CD4-positive, alpha-beta T cell (primary cell): ENCODE results near the gene PPIL3. TPM values are rescaled to one million over a fixed set of nuclear protein-coding genes. Genes with fewer than 3 reads are reported as not detected.

Experiments
- ATAC-seq: fragments of 200-7000 bp; cut with Tn5 transposase; one replicate; pipeline ENCODE4 v1.10.0; 2022; ENCODE audit warnings: mild to moderate bottlenecking; ENCODE audit not compliant: poor library complexity
- CTCF ChIA-PET: fragments of 350-600 bp; sonication (Branson Sonifier 250); formaldehyde crosslinking; loops from one replicate; lab custom pipeline; 2021; ENCODE audit warnings: antibody characterized with exemption, inconsistent platforms; lab: Charles Lee
- POLR2A ChIA-PET: fragments of 350-600 bp; sonication (Branson Sonifier 250); formaldehyde crosslinking; loops from one replicate; lab custom pipeline; 2021; ENCODE audit warnings: antibody characterized with exemption, inconsistent platforms; lab: Charles Lee
- DNase-seq, 14 experiments: peaks; one replicate each; pipeline ENCODE4 v3.0.0-alpha.2; 2013 to 2020; ENCODE audit warnings: mixed read lengths in 2 of 14
- H3K27ac ChIP-seq, 2 donors: one replicate each; pipeline versions ENCODE4 v1.5.1 to v1.7.0; 2013; ENCODE audit warnings: low read length in 2 of 2, low read depth in 1 of 2, mild to moderate bottlenecking in 1 of 2
- H3K27me3 ChIP-seq, 2 experiments: 1 replicate in 1 of 2; 2 replicates in 1 of 2; pipeline versions ENCODE4 v1.6.1 to v1.7.0; 2013; ENCODE audit warnings: low read length in 2 of 2, control low read depth in 1 of 2, mild to moderate bottlenecking in 1 of 2, moderate library complexity in 1 of 2; ENCODE audit not compliant: insufficient read depth in 2 of 2, control insufficient read depth in 1 of 2
- H3K36me3 ChIP-seq: one replicate; pipeline ENCODE4 v1.6.1; 2013; ENCODE audit warnings: low read length, control low read depth; ENCODE audit not compliant: insufficient read depth
- H3K4me1 ChIP-seq: one replicate; pipeline ENCODE4 v1.6.1; 2013; ENCODE audit warnings: low read length, control low read depth; ENCODE audit not compliant: insufficient read depth
- H3K4me3 ChIP-seq: one replicate; pipeline ENCODE4 v1.5.1; 2013; ENCODE audit warnings: mild to moderate bottlenecking, low read length, moderate library complexity
- H3K9me3 ChIP-seq, 2 experiments: 1 replicate in 1 of 2; 2 replicates in 1 of 2; pipeline versions ENCODE4 v1.6.1 to v1.7.0; 2013; ENCODE audit warnings: low read length in 2 of 2, mild to moderate bottlenecking in 2 of 2, control low read depth in 1 of 2, moderate library complexity in 1 of 2; ENCODE audit not compliant: control insufficient read depth in 1 of 2, insufficient read depth in 1 of 2
- H3K27ac Mint-ChIP-seq: one replicate; pipeline ENCODE4 v1.8.0; 2020; ENCODE audit warnings: mixed read lengths
- H3K27me3 Mint-ChIP-seq: one replicate; pipeline ENCODE4 v1.8.0; 2021; ENCODE audit warnings: mixed read lengths
- H3K36me3 Mint-ChIP-seq: one replicate; pipeline ENCODE4 v1.8.0; 2021; ENCODE audit warnings: low read depth, mixed read lengths
- H3K4me1 Mint-ChIP-seq: one replicate; pipeline ENCODE4 v1.8.0; 2021; ENCODE audit warnings: low read depth, mixed read lengths
- H3K4me3 Mint-ChIP-seq: one replicate; pipeline ENCODE4 v1.8.0; 2020; ENCODE audit warnings: mild to moderate bottlenecking, mixed read lengths
- H3K9me3 Mint-ChIP-seq: one replicate; pipeline ENCODE4 v1.8.0; 2020; ENCODE audit warnings: mixed read lengths
- CTCF ChIP-seq: fragments of 200-600 bp; IDR thresholded peaks from one replicate; pipeline ENCODE4 v1.8.0; 2022; ENCODE audit warnings: antibody characterized with exemption, mild to moderate bottlenecking
- intact Hi-C, 2 experiments: fragments of 100-400 bp; cut with DNase I in 1 of 2; cut with micrococcal nuclease in 1 of 2; formaldehyde crosslinking; loops; one replicate each; pipeline versions ENCODE4 v1.15.1 to v1.9.0; 2023 to 2025; cut with DNase I, micrococcal nuclease
- total RNA-seq, 174 experiments: library from RNA in 2 of 174; stranded (reverse) in 2 of 174; gene quantifications; one replicate each; pipeline ENCODE4 v1.2.3 and lab custom pipeline; 2021 to 2026

Gene PPIL3
- total RNA-seq, 2 experiments from 2014 or later, result 23.1 to 29.8 TPM

- intact Hi-C loops, result loop anchor here in 1 of 2 experiments (10.0 kb wide), 1 partner anchor 586 kb away; the partner anchor contains the start of genes STRADB and TRAK2
- Histone ChIP-seq H3K36me3 (peaks cover 35% of the 10 kb centered on the region), H3K27ac (no peak overlapping the region), H3K9me3 (no peaks in the 10 kb centered on the region), H3K4me1 (peaks cover 23% of the 10 kb centered on the region), H3K27me3 (no peaks in the 10 kb centered on the region), H3K4me3 (no peak overlapping the region)
- ATAC-seq (no peak), DNase-seq (no peak)
- Mint-ChIP-seq H3K4me3 (no peak overlapping the region), H3K4me1 (peaks cover 18% of the 10 kb centered on the region), H3K9me3 (no peaks in the 10 kb centered on the region), H3K27ac (peak overlapping the region; percentile 53), H3K36me3 (peaks cover 45% of the 10 kb centered on the region), H3K27me3 (peaks cover under 1% of the 10 kb centered on the region)
- no peak for TF ChIP-seq CTCF
- ChIA-PET POLR2A (interaction anchor here (1.2 kb wide), 1 partner anchor 20 kb away, joined by 6 read pairs; the partner anchor contains the start of genes NIF3L1 and PPIL3), CTCF (no interaction called here)
Measured at GRCh38 chr2:200869014-200869413, 19.9 kb downstream of the PPIL3 start.

- H3K36me3 Mint-ChIP-seq, result peaks cover 64% of the 10 kb centered on the region
- peak within 1 kb of the TSS; percentile 97 for H3K4me3 Mint-ChIP-seq
- Histone ChIP-seq H3K4me3 (peak within 1 kb of the TSS; percentile 96), H3K27ac (peak within 1 kb of the TSS; percentile 100), H3K27me3 (no peaks in the 10 kb centered on the region), H3K9me3 (no peaks in the 10 kb centered on the region), H3K36me3 (peaks cover 32% of the 10 kb centered on the region), H3K4me1 (peaks cover 27% of the 10 kb centered on the region)
- peaks cover 4% of the 10 kb centered on the region for H3K27me3 Mint-ChIP-seq
- H3K27ac Mint-ChIP-seq, result peak within 1 kb of the TSS; percentile 88
- peak; percentile 95 to 98 (median 97) for DNase-seq
- H3K9me3 Mint-ChIP-seq, result no peaks in the 10 kb centered on the region
- peaks cover 48% of the 10 kb centered on the region for H3K4me1 Mint-ChIP-seq
- ChIA-PET POLR2A (interaction anchor here (0.6 to 5.4 kb wide), 61 partner anchors 9 to 1441 kb away, joined by 3 to 267 read pairs (median 5); partner anchors contain the start of genes ALS2, BZW1, CASP10 and CASP8), CTCF (interaction anchor here (1.0 to 1.8 kb wide), 5 partner anchors 25 to 368 kb away, joined by 3 to 10 read pairs (median 8); partner anchors contain the start of genes NIF3L1 and PPIL3)
- intact Hi-C loops, result loop anchor here (1.0 to 10.0 kb wide), 4 partner anchors 25 to 590 kb away; partner anchors contain the start of genes BZW1 (in 1 of the 2), NIF3L1 (in 1 of the 2), ORC2 (in 1 of the 2) and PPIL3 (in 1 of the 2)
- no peak for TF ChIP-seq CTCF
- peak; percentile 75 for ATAC-seq
Measured at GRCh38 chr2:200864176-200865034, 24.5 kb downstream of the PPIL3 start, which contains the start of gene CLK1. Gene CLK1 (minus strand): TSS chr2:200864658. CDS start chr2:200861862, 2,796 bp downstream.

- peaks cover 25% of the 10 kb centered on the region for H3K4me1 ChIP-seq
- peaks cover 51% of the 10 kb centered on the region for H3K4me1 Mint-ChIP-seq
Measured at GRCh38 chr2:200863782-200864175, 25.1 kb downstream of the PPIL3 start.

More at GRCh38 chr2:200863782-200864175, 25.1 kb downstream of the PPIL3 start:
- Mint-ChIP-seq H3K36me3 (peaks cover 64% of the 10 kb centered on the region), H3K27ac (peak overlapping the region; percentile 88), H3K4me3 (peak overlapping the region; percentile 97), H3K9me3 (no peaks in the 10 kb centered on the region), H3K27me3 (peaks cover 4% of the 10 kb centered on the region)
- ChIA-PET CTCF (interaction anchor here (1.0 to 1.8 kb wide), 5 partner anchors 26 to 369 kb away, joined by 3 to 10 read pairs (median 8); partner anchors contain the start of genes NIF3L1 and PPIL3), POLR2A (interaction anchor here (0.6 to 5.4 kb wide), 54 partner anchors 9 to 1406 kb away, joined by 3 to 267 read pairs (median 5); partner anchors contain the start of genes ALS2, BZW1, CASP10 and CASP8)
- intact Hi-C loops, result loop anchor here (1.0 to 10.0 kb wide), 6 partner anchors 26 to 591 kb away; partner anchors contain the start of genes BZW1 (in 1 of the 2), NIF3L1 (in 1 of the 2), ORC2 (in 1 of the 2) and PPIL3 (in 1 of the 2)
- peak overlapping the region; percentile 100 for H3K27ac ChIP-seq
- DNase-seq (peak in 2 of 14 experiments; percentile 22 to 24), ATAC-seq (peak; percentile 0)
- peaks cover 35% of the 10 kb centered on the region for H3K36me3 ChIP-seq
- TF ChIP-seq CTCF, result no peak
- no peaks in the 10 kb centered on the region for H3K9me3 ChIP-seq
- H3K4me3 ChIP-seq, result peak overlapping the region; percentile 96
- H3K27me3 ChIP-seq, result no peaks in the 10 kb centered on the region
